Astrocyte (in vitro differentiated cells and primary cell): ENCODE measurements around the gene DUS1L. TPM values are rescaled to one million over a fixed set of nuclear protein-coding genes. Genes with fewer than 3 reads are reported as not detected.

Experiments used
- DNase-seq: peaks from one replicate; pipeline ENCODE4 v3.0.0-alpha.2; 2010; ENCODE audit warnings: low read depth
- FAIRE-seq: peaks from 2 replicates; lab custom pipeline; 2011; peaks lifted over from hg19 to GRCh38; lab: Jason Lieb, UNC
- H2AFZ ChIP-seq: 2 replicates; pipeline ENCODE4 v1.6.0; 2012; ENCODE audit warnings: low read depth, low read length, inconsistent platforms
- H3K27ac ChIP-seq: 2 replicates; pipeline ENCODE4 v1.5.1; 2011; ENCODE audit warnings: low read depth, low read length, inconsistent platforms
- H3K27me3 ChIP-seq: 2 replicates; pipeline ENCODE4 v1.6.0; 2011; ENCODE audit warnings: low read length, inconsistent platforms; ENCODE audit not compliant: insufficient read depth
- H3K36me3 ChIP-seq: 2 replicates; pipeline ENCODE4 v1.5.1; 2011; ENCODE audit warnings: low read length, inconsistent platforms; ENCODE audit not compliant: insufficient read depth
- H3K4me1 ChIP-seq: 2 replicates; pipeline ENCODE4 v1.5.1; 2011; ENCODE audit warnings: low read length, inconsistent platforms; ENCODE audit not compliant: insufficient read depth
- H3K4me2 ChIP-seq: 2 replicates; pipeline ENCODE4 v1.6.0; 2012; ENCODE audit warnings: low read length, inconsistent platforms
- H3K4me3 ChIP-seq: 2 replicates; pipeline ENCODE4 v1.5.1; 2011; ENCODE audit warnings: low read depth, mild to moderate bottlenecking, low read length, inconsistent platforms; ENCODE audit not compliant: insufficient read depth
- H3K79me2 ChIP-seq: 2 replicates; pipeline ENCODE4 v1.6.0; 2012; ENCODE audit warnings: mild to moderate bottlenecking, low read length, inconsistent platforms; ENCODE audit not compliant: insufficient read depth
- H3K9ac ChIP-seq: 2 replicates; pipeline ENCODE4 v1.6.0; 2012; ENCODE audit warnings: mild to moderate bottlenecking, low read length, inconsistent platforms
- H3K9me3 ChIP-seq: 2 replicates; pipeline ENCODE4 v1.5.1; 2012; ENCODE audit warnings: low read depth, mild to moderate bottlenecking, low read length, inconsistent platforms; ENCODE audit not compliant: insufficient read depth
- H4K20me1 ChIP-seq: 2 replicates; pipeline ENCODE4 v1.6.0; 2012; ENCODE audit warnings: low read length, inconsistent platforms; ENCODE audit not compliant: insufficient read depth
- H3K27ac Mint-ChIP-seq: one replicate; pipeline ENCODE4 v1.8.0; 2021; ENCODE audit warnings: mild to moderate bottlenecking, mixed read lengths; ENCODE audit not compliant: unreplicated experiment
- H3K27me3 Mint-ChIP-seq: one replicate; pipeline ENCODE4 v1.8.0; 2021; ENCODE audit warnings: low read depth, mixed read lengths; ENCODE audit not compliant: unreplicated experiment
- H3K36me3 Mint-ChIP-seq: one replicate; pipeline ENCODE4 v1.8.0; 2021; ENCODE audit warnings: low read depth, mixed read lengths; ENCODE audit not compliant: unreplicated experiment
- H3K4me1 Mint-ChIP-seq: one replicate; pipeline ENCODE4 v1.8.0; 2021; ENCODE audit warnings: low read depth, mixed read lengths; ENCODE audit not compliant: unreplicated experiment
- H3K4me3 Mint-ChIP-seq: one replicate; pipeline ENCODE4 v1.8.0; 2021; ENCODE audit warnings: mild to moderate bottlenecking, moderate library complexity, mixed read lengths; ENCODE audit not compliant: unreplicated experiment
- H3K9me3 Mint-ChIP-seq: one replicate; pipeline ENCODE4 v1.8.0; 2021; ENCODE audit warnings: mild to moderate bottlenecking, mixed read lengths; ENCODE audit not compliant: unreplicated experiment
- EZH2 ChIP-seq: IDR thresholded peaks from 2 replicates; pipeline ENCODE4 v1.6.1; 2012; ENCODE audit warnings: mild to moderate bottlenecking, low read length, inconsistent platforms; ENCODE audit not compliant: insufficient read depth
- total RNA-seq: library from RNA; stranded (reverse); gene quantifications from 2 replicates; pipeline ENCODE4 v1.2.1, GENCODE V29; 2021
- TF ChIP-seq, protein P1 (sequence below): IDR thresholded peaks from 2 replicates; pipeline ENCODE4 v1.5.1; 2011; ENCODE audit warnings: low read depth, mild to moderate bottlenecking, inconsistent platforms, low read length, moderate library complexity; ENCODE audit not compliant: insufficient read depth

Gene DUS1L
- total RNA-seq, 1 donor from 2014 or later = 55.1 TPM

DNA sequence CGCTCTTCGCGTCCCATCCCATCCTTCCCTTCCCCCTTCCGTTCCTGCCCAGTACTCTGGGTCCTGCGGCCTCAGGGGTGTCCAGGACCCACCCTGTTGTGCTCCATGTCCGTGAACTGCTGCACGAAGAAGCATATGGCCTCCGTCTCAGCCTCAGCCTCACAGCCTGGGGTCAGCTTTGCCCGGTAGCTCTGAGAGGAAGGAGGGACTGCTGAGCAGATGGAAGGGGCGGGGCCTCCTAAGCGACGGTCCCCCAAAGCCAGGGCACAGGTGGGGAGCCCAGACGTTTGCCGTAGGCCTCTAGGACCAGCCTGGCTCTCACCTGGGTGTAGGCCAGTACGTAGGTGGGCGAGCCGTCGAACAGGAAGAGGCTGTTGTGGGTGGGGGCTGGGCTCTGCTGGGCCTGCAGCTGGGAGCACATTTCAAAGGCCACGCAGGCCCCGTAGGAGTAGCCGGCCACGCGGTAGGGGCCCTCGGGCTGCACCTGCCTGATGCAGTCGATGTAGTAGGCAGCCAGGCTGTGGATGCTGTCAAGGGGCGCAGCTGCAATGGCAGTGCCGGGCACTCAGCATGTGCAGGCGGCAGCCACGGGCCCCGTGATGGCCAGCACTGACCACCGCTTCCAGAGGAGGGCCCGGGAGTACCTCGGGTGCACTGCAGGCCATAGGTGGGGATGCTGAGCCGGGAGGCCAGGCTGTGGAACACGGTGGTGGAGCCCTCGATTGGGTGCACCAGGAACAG lies 14.6 kb upstream of the DUS1L start:
- Histone ChIP-seq H3K9ac (no peak overlapping the region), H3K36me3 (no peaks in the 10 kb centered on the region), H3K9me3 (no peaks in the 10 kb centered on the region), H4K20me1 (peaks cover 52% of the 10 kb centered on the region), H3K4me3 (no peak overlapping the region), H3K4me2 (no peak overlapping the region), H3K27me3 (no peaks in the 10 kb centered on the region), H3K4me1 (no peaks in the 10 kb centered on the region), H3K79me2 (no peaks in the 10 kb centered on the region), H3K27ac (no peak overlapping the region), H2AFZ (no peak overlapping the region)
- no peak for TF ChIP-seq EZH2
- TF ChIP-seq, protein P1, sequence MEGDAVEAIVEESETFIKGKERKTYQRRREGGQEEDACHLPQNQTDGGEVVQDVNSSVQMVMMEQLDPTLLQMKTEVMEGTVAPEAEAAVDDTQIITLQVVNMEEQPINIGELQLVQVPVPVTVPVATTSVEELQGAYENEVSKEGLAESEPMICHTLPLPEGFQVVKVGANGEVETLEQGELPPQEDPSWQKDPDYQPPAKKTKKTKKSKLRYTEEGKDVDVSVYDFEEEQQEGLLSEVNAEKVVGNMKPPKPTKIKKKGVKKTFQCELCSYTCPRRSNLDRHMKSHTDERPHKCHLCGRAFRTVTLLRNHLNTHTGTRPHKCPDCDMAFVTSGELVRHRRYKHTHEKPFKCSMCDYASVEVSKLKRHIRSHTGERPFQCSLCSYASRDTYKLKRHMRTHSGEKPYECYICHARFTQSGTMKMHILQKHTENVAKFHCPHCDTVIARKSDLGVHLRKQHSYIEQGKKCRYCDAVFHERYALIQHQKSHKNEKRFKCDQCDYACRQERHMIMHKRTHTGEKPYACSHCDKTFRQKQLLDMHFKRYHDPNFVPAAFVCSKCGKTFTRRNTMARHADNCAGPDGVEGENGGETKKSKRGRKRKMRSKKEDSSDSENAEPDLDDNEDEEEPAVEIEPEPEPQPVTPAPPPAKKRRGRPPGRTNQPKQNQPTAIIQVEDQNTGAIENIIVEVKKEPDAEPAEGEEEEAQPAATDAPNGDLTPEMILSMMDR = no peak
- Mint-ChIP-seq H3K36me3 (peaks cover 2% of the 10 kb centered on the region), H3K27me3 (no peaks in the 10 kb centered on the region), H3K27ac (no peak overlapping the region), H3K4me3 (no peak overlapping the region), H3K9me3 (no peaks in the 10 kb centered on the region), H3K4me1 (no peaks in the 10 kb centered on the region)
- no peak for DNase-seq
- FAIRE-seq = no peak

DNA sequence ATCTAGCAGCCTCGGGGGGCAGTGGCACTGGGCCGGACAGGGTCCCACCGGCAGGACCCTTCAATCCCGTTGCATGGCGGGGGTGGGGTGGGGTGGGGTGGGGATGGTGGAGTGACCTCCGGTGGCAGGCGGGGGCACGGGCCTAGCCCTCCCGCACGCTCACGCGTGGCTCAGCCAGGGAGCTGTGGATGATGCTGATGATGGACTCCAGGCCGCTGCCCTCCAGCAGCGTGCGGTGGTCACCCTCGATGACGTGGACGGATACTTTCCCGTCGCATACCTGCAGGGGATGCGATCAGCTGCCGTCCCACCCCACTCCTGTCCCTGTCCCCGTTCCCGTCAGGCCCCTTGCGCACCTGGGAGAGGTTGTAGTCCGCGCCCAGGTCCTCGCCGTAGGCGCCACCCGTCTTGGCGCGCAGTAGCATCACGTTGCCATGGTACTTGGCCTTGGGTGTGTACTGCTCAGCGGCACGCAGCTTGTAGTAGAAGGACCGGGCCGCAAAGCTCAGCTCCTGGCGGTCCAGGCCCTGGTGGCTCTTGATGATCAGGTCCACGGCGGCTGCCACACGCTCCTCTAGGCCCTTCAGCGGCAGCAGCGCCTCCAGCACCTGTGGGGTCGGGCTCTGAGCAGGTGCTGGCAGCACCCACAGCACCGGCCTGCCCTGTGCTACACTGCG lies 13.5 kb upstream of the DUS1L start:
- TF ChIP-seq, protein P1 = no peak
- TF ChIP-seq EZH2 = no peak
- Histone ChIP-seq H4K20me1 (peaks cover 47% of the 10 kb centered on the region), H3K4me1 (no peaks in the 10 kb centered on the region), H3K9ac (no peak overlapping the region), H3K9me3 (no peaks in the 10 kb centered on the region), H3K4me2 (no peak overlapping the region), H3K27me3 (no peaks in the 10 kb centered on the region), H3K4me3 (no peak overlapping the region), H3K79me2 (no peaks in the 10 kb centered on the region), H3K36me3 (no peaks in the 10 kb centered on the region), H2AFZ (no peak overlapping the region), H3K27ac (no peak overlapping the region)
- no peaks in the 10 kb centered on the region for H3K4me1 Mint-ChIP-seq
- DNase-seq (no peak), FAIRE-seq (no peak)
- no peak overlapping the region for H3K4me3 Mint-ChIP-seq
- no peaks in the 10 kb centered on the region for H3K9me3 Mint-ChIP-seq
- no peaks in the 10 kb centered on the region for H3K27me3 Mint-ChIP-seq
- no peak overlapping the region for H3K27ac Mint-ChIP-seq
- peaks cover 2% of the 10 kb centered on the region for H3K36me3 Mint-ChIP-seq

DNA sequence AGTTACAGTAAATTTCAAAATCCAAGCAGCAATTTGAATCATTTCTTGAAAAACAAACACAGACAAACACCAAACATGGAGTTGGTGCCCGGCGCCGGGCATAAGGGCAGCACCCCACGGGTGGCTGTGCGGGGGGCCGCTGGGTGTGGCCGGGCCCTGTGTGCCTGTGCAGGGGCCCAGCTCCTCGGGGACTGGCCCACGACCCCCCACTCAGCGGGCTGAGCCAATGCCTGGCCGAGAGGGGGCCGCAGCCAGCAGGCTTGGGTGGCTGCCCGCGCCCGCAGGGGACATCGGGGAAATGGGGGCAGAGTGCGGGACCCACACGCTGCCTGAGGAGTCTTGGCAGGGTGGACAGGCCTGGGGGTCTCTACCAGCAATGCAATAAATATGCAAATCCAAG lies 12.8 kb upstream of the DUS1L start:
- Histone ChIP-seq H3K27me3 (no peaks in the 10 kb centered on the region), H3K36me3 (no peaks in the 10 kb centered on the region), H3K4me1 (no peaks in the 10 kb centered on the region), H4K20me1 (peaks cover 42% of the 10 kb centered on the region), H3K9me3 (no peaks in the 10 kb centered on the region), H3K4me2 (no peak overlapping the region), H2AFZ (no peak overlapping the region), H3K79me2 (no peaks in the 10 kb centered on the region), H3K4me3 (no peak overlapping the region), H3K27ac (no peak overlapping the region), H3K9ac (no peak overlapping the region)
- Mint-ChIP-seq H3K27me3 (peaks cover 2% of the 10 kb centered on the region), H3K4me3 (no peak overlapping the region), H3K9me3 (no peaks in the 10 kb centered on the region), H3K36me3 (peaks cover 2% of the 10 kb centered on the region), H3K27ac (no peak overlapping the region), H3K4me1 (no peaks in the 10 kb centered on the region)
- TF ChIP-seq EZH2 = no peak
- no peak for FAIRE-seq
- DNase-seq = no peak
